Astrocyte of the spinal cord (primary cell): ENCODE data around the gene FIG4.
"Not testable (repeated sequence)": the region's sequence is repeated elsewhere in the genome, so short reads cannot be mapped to it uniquely, and the experiment has no call there.

Source experiments
- DNase-seq: peaks from one replicate; pipeline ENCODE4 v3.0.0; 2011; ENCODE audit warnings: low read depth, low spot score
- H3K4me3 ChIP-seq: 2 replicates; pipeline ENCODE4 v1.5.1; 2011; ENCODE audit warnings: low read depth, mild to moderate bottlenecking, low read length, moderate library complexity
- CTCF ChIP-seq: IDR thresholded peaks from 2 replicates; pipeline ENCODE4 v1.5.1; 2012; ENCODE audit warnings: low read depth, mild to moderate bottlenecking, low read length, inconsistent platforms
- in situ Hi-C: cut with HindIII; loops from 2 replicates; pipeline ENCODE4 v1.10.0; 2017; ENCODE audit warnings: low sequenced_read_pairs

FIG4 gene

GRCh38 chr6:109766167-109766566 lies 75.1 kb downstream of the FIG4 start:
- DNase-seq = no peak
- TF ChIP-seq CTCF = no peak
- no peak overlapping the region for H3K4me3 ChIP-seq
- in situ Hi-C loops = no loop called here

GRCh38 chr6:109767961-109768360 lies 76.9 kb downstream of the FIG4 start:
- TF ChIP-seq CTCF = no peak
- in situ Hi-C loops = no loop called here
- no peak overlapping the region for H3K4me3 ChIP-seq
- no peak for DNase-seq

GRCh38 chr6:109768485-109768884 lies 77.4 kb downstream of the FIG4 start:
- TF ChIP-seq CTCF = no peak
- DNase-seq = no peak

GRCh38 chr6:109769213-109769612 lies 78.1 kb downstream of the FIG4 start:
- no peak for DNase-seq
- H3K4me3 ChIP-seq = no peak overlapping the region
- in situ Hi-C loops = no loop called here
- TF ChIP-seq CTCF = no peak

More at GRCh38 chr6:109768485-109768884, 77.4 kb downstream of the FIG4 start:
- no peak overlapping the region for H3K4me3 ChIP-seq
- in situ Hi-C loops = no loop called here

GRCh38 chr6:109770047-109770446 lies 79.0 kb downstream of the FIG4 start:
- no peak for TF ChIP-seq CTCF
- in situ Hi-C loops = no loop called here
- no peak for DNase-seq
- no peak overlapping the region for H3K4me3 ChIP-seq

GRCh38 chr6:109770779-109771178 lies 79.7 kb downstream of the FIG4 start:
- H3K4me3 ChIP-seq = no peak overlapping the region
- TF ChIP-seq CTCF = no peak
- in situ Hi-C loops = no loop called here
- DNase-seq = no peak

- in situ Hi-C loops, DNase-seq: not testable (repeated sequence)
Measured at GRCh38 chr6:109771939-109772755, 81.1 kb downstream of the FIG4 start.

More at GRCh38 chr6:109771939-109772755, 81.1 kb downstream of the FIG4 start:
- not testable (repeated sequence) for H3K4me3 ChIP-seq
